WI38 (cell line): Measurements from ENCODE around the gene SCN10A.

ENCODE experiments used
- H3K4me3 ChIP-seq: 2 replicates; pipeline ENCODE4 v1.5.1; 2011; ENCODE audit warnings: low read depth, mild to moderate bottlenecking, control low read depth, low read length
- CTCF ChIP-seq: IDR thresholded peaks from 2 replicates; pipeline ENCODE4 v1.5.1; 2012; ENCODE audit warnings: low read depth, mild to moderate bottlenecking, control low read depth, low read length

The SCN10A gene

GRCh38 chr3:38713121-38713520 lies 102.9 kb downstream of the SCN10A start:
- H3K4me3 ChIP-seq = no peak overlapping the region
- TF ChIP-seq CTCF = no peak

GRCh38 chr3:38711321-38711720 lies 104.7 kb downstream of the SCN10A start:
- no peak overlapping the region for H3K4me3 ChIP-seq
- TF ChIP-seq CTCF = no peak

GRCh38 chr3:38707730-38708129 lies 108.3 kb downstream of the SCN10A start:
- no peak overlapping the region for H3K4me3 ChIP-seq
- TF ChIP-seq CTCF = peak; percentile 14; the same call in 1 of the 2 replicates

- H3K4me3 ChIP-seq = no peak overlapping the region
- TF ChIP-seq CTCF = no peak
Observed at GRCh38 chr3:38706961-38707360, 109.1 kb downstream of the SCN10A start.

GRCh38 chr3:38702231-38702630 lies 113.8 kb downstream of the SCN10A start:
- TF ChIP-seq CTCF = no peak
- H3K4me3 ChIP-seq = no peak overlapping the region

GRCh38 chr3:38698760-38699159 lies 117.3 kb downstream of the SCN10A start:
- TF ChIP-seq CTCF = no peak
- no peak overlapping the region for H3K4me3 ChIP-seq

- no peak overlapping the region for H3K4me3 ChIP-seq
- TF ChIP-seq CTCF = no peak
Observed at GRCh38 chr3:38698061-38698460, 118.0 kb downstream of the SCN10A start.
